GM06990 (cell line): ENCODE results near the gene VPS11.

Source experiments
- DNase-seq: peaks from one replicate; pipeline ENCODE4 v3.0.0-alpha.2; 2011; ENCODE audit not compliant: insufficient read length; ENCODE audit errors: extremely low read depth
- H3K27me3 ChIP-seq: replicated peaks from 2 replicates; pipeline ENCODE4 v1.6.0; 2011; ENCODE audit warnings: low read length; ENCODE audit not compliant: control insufficient read depth, insufficient read depth
- H3K36me3 ChIP-seq: 2 replicates; pipeline ENCODE4 v1.5.1; 2011; ENCODE audit warnings: low read length; ENCODE audit not compliant: control insufficient read depth, insufficient read depth
- H3K4me3 ChIP-seq: replicated peaks from 2 replicates; pipeline ENCODE4 v1.5.1; 2011; ENCODE audit warnings: low read depth, mild to moderate bottlenecking, control low read depth, low read length
- CTCF ChIP-seq: IDR thresholded peaks from 2 replicates; pipeline ENCODE4 v1.5.1; 2011; ENCODE audit warnings: low read length, control low read depth, mild to moderate bottlenecking, inconsistent platforms; ENCODE audit not compliant: insufficient read depth, poor library complexity, severe bottlenecking

VPS11 gene

GRCh38 chr11:119027561-119028345 is 39.9 kb upstream of the VPS11 start:
- Histone ChIP-seq H3K27me3 (no peaks in the 10 kb centered on the region), H3K4me3 (no peak overlapping the region), H3K36me3 (peaks cover 18% of the 10 kb centered on the region)
- no peak for TF ChIP-seq CTCF
- no peak for DNase-seq

- no peak for DNase-seq
- Histone ChIP-seq H3K4me3 (no peak overlapping the region), H3K27me3 (no peaks in the 10 kb centered on the region), H3K36me3 (peaks cover 14% of the 10 kb centered on the region)
- no peak for TF ChIP-seq CTCF
These were observed 39.1 kb upstream of the VPS11 start for GRCh38 chr11:119028346-119029068.

- no peak for DNase-seq
- H3K4me3 ChIP-seq: no peak overlapping the region
- H3K27me3 ChIP-seq: no peaks in the 10 kb centered on the region
- TF ChIP-seq CTCF: no peak
- H3K36me3 ChIP-seq: peaks cover 13% of the 10 kb centered on the region
These were observed 38.6 kb upstream of the VPS11 start for GRCh38 chr11:119029069-119029339.

DNA sequence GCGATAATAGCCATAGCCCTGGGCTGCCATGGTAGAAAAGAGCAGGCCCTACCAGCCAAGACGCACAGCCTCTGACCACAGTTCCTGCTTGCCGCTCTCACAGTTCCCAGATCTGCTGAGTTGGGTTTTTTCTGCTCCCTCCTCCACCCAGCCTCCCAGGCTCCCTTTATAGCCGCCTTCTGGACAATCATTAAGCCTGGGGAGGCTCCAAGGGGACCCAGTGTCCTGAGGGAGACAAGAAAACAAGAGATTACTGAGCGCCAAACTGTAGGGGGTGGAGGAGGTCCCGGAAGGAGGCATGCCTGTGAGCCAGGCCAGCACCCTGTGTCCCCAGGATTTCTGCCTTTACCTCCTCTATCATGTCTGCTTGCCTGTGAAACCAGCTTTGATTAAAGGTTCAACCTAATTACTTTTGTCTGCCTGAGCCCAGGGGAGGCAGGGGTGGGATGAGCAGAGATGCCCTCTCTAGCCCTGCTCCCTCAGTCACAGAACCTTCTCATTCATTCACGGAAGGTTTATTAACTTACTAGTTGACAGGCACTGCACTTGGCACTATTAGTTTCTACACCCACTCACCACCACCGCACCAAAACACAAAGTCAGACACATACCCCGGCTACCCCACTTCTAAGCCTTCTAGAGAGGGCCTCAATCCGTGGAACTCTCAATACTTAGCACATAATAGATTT is 38.1 kb upstream of the VPS11 start:
- H3K4me3 ChIP-seq: peak overlapping the region; percentile 94
- peaks cover 13% of the 10 kb centered on the region for H3K36me3 ChIP-seq
- no peak for DNase-seq
- no peak for TF ChIP-seq CTCF
- H3K27me3 ChIP-seq: no peaks in the 10 kb centered on the region

- DNase-seq: no peak
- no peaks in the 10 kb centered on the region for H3K27me3 ChIP-seq
- TF ChIP-seq CTCF: no peak
- H3K4me3 ChIP-seq: peak overlapping the region; percentile 94
- peaks cover 11% of the 10 kb centered on the region for H3K36me3 ChIP-seq
These were observed 37.6 kb upstream of the VPS11 start for GRCh38 chr11:119030029-119030328.
